HepG2 (cell line): ENCODE results near the gene MLST8. TPM values are rescaled to one million over a fixed set of nuclear protein-coding genes. Genes with fewer than 3 reads are reported as not detected.
A peak's percentile ranks its signal among the peaks of the same experiment; 100 is the strongest.

Experiments
- AKAP8 ChIP-seq: sonication (generic); formaldehyde crosslinking; IDR thresholded peaks from 2 replicates; pipeline ENCODE4 v1.5.1; 2020; ENCODE audit warnings: mild to moderate bottlenecking, missing genetic modification reagents
- ARNT2 ChIP-seq: sonication (generic); formaldehyde crosslinking; IDR thresholded peaks from 2 replicates; pipeline ENCODE4 v1.8.0; 2022; ENCODE audit warnings: mild to moderate bottlenecking, low read depth, missing genetic modification reagents, moderate library complexity
- ATF7 ChIP-seq, 2 experiments: fragments of 450-650 bp in 1 of 2; sonication (generic) in 1 of 2; formaldehyde crosslinking in 1 of 2; IDR thresholded peaks; 2 replicates each; pipeline versions ENCODE4 v1.4.0 to v1.6.1; 2016 to 2020; ENCODE audit warnings: antibody characterized with exemption in 1 of 2, mild to moderate bottlenecking in 1 of 2, missing genetic modification reagents in 1 of 2
- BCL3 ChIP-seq: sonication (generic); formaldehyde crosslinking; IDR thresholded peaks from 2 replicates; pipeline ENCODE4 v1.5.1; 2020; ENCODE audit warnings: mild to moderate bottlenecking, missing genetic modification reagents, moderate library complexity
- KDM4B ChIP-seq: sonication (generic); formaldehyde crosslinking; IDR thresholded peaks from 2 replicates; pipeline ENCODE4 v1.4.0; 2020; ENCODE audit warnings: missing genetic modification reagents
- PCBP2 ChIP-seq: fragments of 200-400 bp; formaldehyde crosslinking; optimal IDR thresholded peaks from 2 replicates; pipeline ENCODE3; 2018; ENCODE audit warnings: low read length, low read depth; ENCODE audit not compliant: poor library complexity, severe bottlenecking
- POLR2AphosphoS2 ChIP-seq: IDR thresholded peaks from 2 replicates; pipeline ENCODE4 v1.6.1; 2011; ENCODE audit warnings: low read depth, low read length, improper control_type of control experiment
- TARDBP ChIP-seq: sonication (generic); formaldehyde crosslinking; IDR thresholded peaks from 2 replicates; pipeline ENCODE4 v1.8.0; 2022; ENCODE audit warnings: mild to moderate bottlenecking, missing genetic modification reagents
- ZBTB14 ChIP-seq: sonication (generic); formaldehyde crosslinking; IDR thresholded peaks from 2 replicates; pipeline ENCODE4 v1.4.0; 2020; ENCODE audit warnings: missing genetic modification reagents
- ZC3H13 ChIP-seq: sonication (generic); formaldehyde crosslinking; IDR thresholded peaks from 2 replicates; pipeline ENCODE4 v1.8.1; 2023; ENCODE audit warnings: mild to moderate bottlenecking, missing genetic modification reagents, moderate library complexity
- ZC3H4 ChIP-seq: sonication (generic); formaldehyde crosslinking; IDR thresholded peaks from 2 replicates; pipeline ENCODE4 v1.4.0; 2020; ENCODE audit warnings: missing genetic modification reagents, borderline replicate concordance
- ZFYVE20 ChIP-seq: sonication (generic); formaldehyde crosslinking; IDR thresholded peaks from 2 replicates; pipeline ENCODE4 v1.8.0; 2023; ENCODE audit warnings: low read depth, mild to moderate bottlenecking, moderate library complexity, missing genetic modification reagents, borderline replicate concordance
- ZNF317 ChIP-seq: sonication (generic); formaldehyde crosslinking; IDR thresholded peaks from 2 replicates; pipeline ENCODE4 v1.5.0; 2020; ENCODE audit warnings: mild to moderate bottlenecking, missing genetic modification reagents
- ZNF629 ChIP-seq: sonication (generic); formaldehyde crosslinking; conservative IDR thresholded peaks from 2 replicates; pipeline ENCODE4 v1.5.0; 2020; ENCODE audit warnings: missing genetic modification reagents
- ZSCAN5A ChIP-seq: sonication (generic); formaldehyde crosslinking; IDR thresholded peaks from 2 replicates; pipeline ENCODE4 v1.8.0; 2022; ENCODE audit warnings: mild to moderate bottlenecking, missing genetic modification reagents, borderline replicate concordance
- polyA plus RNA-seq, 8 experiments: library from polyadenylated mRNA; depleted of rRNA in 3 of 8; stranded (reverse) in 7 of 8; unstranded in 1 of 8; fragments of >200 nt; fragmentation: Illumina TruSeq in 4 of 8; extraction: Trizol in 4 of 8; gene quantifications; 2 replicates each; pipeline versions ENCODE4 v1.2.1 to v1.2.3, GENCODE V29; 2011 to 2016; ENCODE audit warnings: low read depth in 4 of 8, missing spikeins in 1 of 8, mixed read lengths in 1 of 8; ENCODE audit not compliant: insufficient read depth in 1 of 8
- total RNA-seq, 5 experiments: library from RNA; depleted of rRNA; stranded (reverse); fragments of >200 nt; fragmentation: Illumina TruSeq; extraction: Trizol; gene quantifications; 2 replicates each; pipeline ENCODE4 v1.2.3, GENCODE V29; 2016; ENCODE audit warnings: low read depth in 1 of 5
- TF ChIP-seq, protein P1 (sequence below): sonication (generic); formaldehyde crosslinking; IDR thresholded peaks from 2 replicates; pipeline ENCODE4 v1.8.1; 2022; ENCODE audit warnings: low read depth, mild to moderate bottlenecking, missing genetic modification reagents
- TF ChIP-seq, protein P2 (sequence below): sonication (generic); formaldehyde crosslinking; IDR thresholded peaks from 2 replicates; pipeline ENCODE4 v1.5.1; 2020; ENCODE audit warnings: missing genetic modification reagents, mild to moderate bottlenecking, borderline replicate concordance

Gene MLST8
- total and polyA plus RNA-seq, 2 of the 13 experiments (the other 11 are each of a cell fraction or from before 2014, with no cell fraction given), result 30.8 to 72.7 TPM

- TF ChIP-seq ZC3H13, result peak; percentile 62; the same call in 1 of the 2 replicates
- peak; percentile 84 for TF ChIP-seq BCL3
- peak; percentile 84 for TF ChIP-seq ZNF317 (CRISPR knock-in tag)
- peak; percentile 91 for TF ChIP-seq TARDBP (CRISPR knock-in tag)
- TF ChIP-seq ZBTB14, result peak; percentile 35; the same call in 1 of the 2 replicates
- TF ChIP-seq PCBP2, result no peak
- TF ChIP-seq AKAP8, result peak; percentile 90
- peak; percentile 76 for TF ChIP-seq ARNT2 (CRISPR knock-in tag)
- TF ChIP-seq, protein P1, sequence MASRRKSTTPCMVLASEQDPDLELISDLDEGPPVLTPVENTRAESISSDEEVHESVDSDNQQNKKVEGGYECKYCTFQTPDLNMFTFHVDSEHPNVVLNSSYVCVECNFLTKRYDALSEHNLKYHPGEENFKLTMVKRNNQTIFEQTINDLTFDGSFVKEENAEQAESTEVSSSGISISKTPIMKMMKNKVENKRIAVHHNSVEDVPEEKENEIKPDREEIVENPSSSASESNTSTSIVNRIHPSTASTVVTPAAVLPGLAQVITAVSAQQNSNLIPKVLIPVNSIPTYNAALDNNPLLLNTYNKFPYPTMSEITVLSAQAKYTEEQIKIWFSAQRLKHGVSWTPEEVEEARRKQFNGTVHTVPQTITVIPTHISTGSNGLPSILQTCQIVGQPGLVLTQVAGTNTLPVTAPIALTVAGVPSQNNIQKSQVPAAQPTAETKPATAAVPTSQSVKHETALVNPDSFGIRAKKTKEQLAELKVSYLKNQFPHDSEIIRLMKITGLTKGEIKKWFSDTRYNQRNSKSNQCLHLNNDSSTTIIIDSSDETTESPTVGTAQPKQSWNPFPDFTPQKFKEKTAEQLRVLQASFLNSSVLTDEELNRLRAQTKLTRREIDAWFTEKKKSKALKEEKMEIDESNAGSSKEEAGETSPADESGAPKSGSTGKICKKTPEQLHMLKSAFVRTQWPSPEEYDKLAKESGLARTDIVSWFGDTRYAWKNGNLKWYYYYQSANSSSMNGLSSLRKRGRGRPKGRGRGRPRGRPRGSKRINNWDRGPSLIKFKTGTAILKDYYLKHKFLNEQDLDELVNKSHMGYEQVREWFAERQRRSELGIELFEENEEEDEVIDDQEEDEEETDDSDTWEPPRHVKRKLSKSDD (CRISPR knock-in tag), result no peak; the same call in 1 of the 2 replicates
- peak; percentile 76 for TF ChIP-seq KDM4B (CRISPR knock-in tag)
- TF ChIP-seq POLR2AphosphoS2, result peak; percentile 91
- TF ChIP-seq ZNF629, result peak; percentile 37; the same call in 1 of the 2 replicates
- 0 out of 2 replicates have a peak, but pooled peaks have one; percentile 55 for TF ChIP-seq ZFYVE20
- no peak for TF ChIP-seq ZC3H4 (CRISPR knock-in tag)
- TF ChIP-seq, protein P2, sequence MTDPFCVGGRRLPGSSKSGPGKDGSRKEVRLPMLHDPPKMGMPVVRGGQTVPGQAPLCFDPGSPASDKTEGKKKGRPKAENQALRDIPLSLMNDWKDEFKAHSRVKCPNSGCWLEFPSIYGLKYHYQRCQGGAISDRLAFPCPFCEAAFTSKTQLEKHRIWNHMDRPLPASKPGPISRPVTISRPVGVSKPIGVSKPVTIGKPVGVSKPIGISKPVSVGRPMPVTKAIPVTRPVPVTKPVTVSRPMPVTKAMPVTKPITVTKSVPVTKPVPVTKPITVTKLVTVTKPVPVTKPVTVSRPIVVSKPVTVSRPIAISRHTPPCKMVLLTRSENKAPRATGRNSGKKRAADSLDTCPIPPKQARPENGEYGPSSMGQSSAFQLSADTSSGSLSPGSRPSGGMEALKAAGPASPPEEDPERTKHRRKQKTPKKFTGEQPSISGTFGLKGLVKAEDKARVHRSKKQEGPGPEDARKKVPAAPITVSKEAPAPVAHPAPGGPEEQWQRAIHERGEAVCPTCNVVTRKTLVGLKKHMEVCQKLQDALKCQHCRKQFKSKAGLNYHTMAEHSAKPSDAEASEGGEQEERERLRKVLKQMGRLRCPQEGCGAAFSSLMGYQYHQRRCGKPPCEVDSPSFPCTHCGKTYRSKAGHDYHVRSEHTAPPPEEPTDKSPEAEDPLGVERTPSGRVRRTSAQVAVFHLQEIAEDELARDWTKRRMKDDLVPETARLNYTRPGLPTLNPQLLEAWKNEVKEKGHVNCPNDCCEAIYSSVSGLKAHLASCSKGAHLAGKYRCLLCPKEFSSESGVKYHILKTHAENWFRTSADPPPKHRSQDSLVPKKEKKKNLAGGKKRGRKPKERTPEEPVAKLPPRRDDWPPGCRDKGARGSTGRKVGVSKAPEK (CRISPR knock-in tag), result no peak
- TF ChIP-seq ZSCAN5A (CRISPR knock-in tag), result peak; percentile 79; the same call in 1 of the 2 replicates
- TF ChIP-seq ATF7 (IDR thresholded peaks at IDR 0.05), result no peak
- peak; percentile 47 for TF ChIP-seq ATF7 (CRISPR knock-in tag; IDR thresholded peaks at IDR 0.05)
These were observed 46.2 kb downstream of the MLST8 start, which contains the start of gene ECI1 (continued) for GRCh38 chr16:2251296-2252111.
